ENCODE measurements around the gene COP1.

The COP1 gene

GRCh38 chr1:176195547-176195946 lies 11.5 kb downstream of the COP1 start:
- H3K27me3 ChIP-seq (ENCODE audit: control insufficient read depth, insufficient read depth, low read length): no peaks in the 10 kb centered on the region
- H3K4me1 ChIP-seq: no peaks in the 10 kb centered on the region
- H3K9me3 ChIP-seq (ENCODE audit: control insufficient read depth, low read length): no peaks in the 10 kb centered on the region
- no peak overlapping the region for H3K27ac ChIP-seq
- TF ChIP-seq CTCF (IDR thresholded peaks at IDR 0.05): no peak
- no peak overlapping the region for H3K4me2 ChIP-seq (ENCODE audit: low read length)
- H3K9ac ChIP-seq: no peak overlapping the region
- peaks cover 17% of the 10 kb centered on the region for H3K79me2 ChIP-seq
- H2AFZ ChIP-seq: no peak overlapping the region
- no peaks in the 10 kb centered on the region for H3K36me3 ChIP-seq (ENCODE audit: control insufficient read depth, insufficient read depth, low read length)
- no peak overlapping the region for H3K4me3 ChIP-seq (ENCODE audit: low read depth, low read length)

- H3K36me3 ChIP-seq (ENCODE audit: control insufficient read depth, insufficient read depth, low read length): no peaks in the 10 kb centered on the region
- no peak for TF ChIP-seq CTCF (IDR thresholded peaks at IDR 0.05)
- no peaks in the 10 kb centered on the region for H3K27me3 ChIP-seq (ENCODE audit: control insufficient read depth, insufficient read depth, low read length)
- no peak overlapping the region for H3K4me2 ChIP-seq (ENCODE audit: low read length)
- H3K27ac ChIP-seq: no peak overlapping the region
- no peak overlapping the region for H2AFZ ChIP-seq
- H3K79me2 ChIP-seq: peaks cover 16% of the 10 kb centered on the region
- H3K9ac ChIP-seq: no peak overlapping the region
- no peak overlapping the region for H3K4me3 ChIP-seq (ENCODE audit: low read depth, low read length)
- no peaks in the 10 kb centered on the region for H3K9me3 ChIP-seq (ENCODE audit: control insufficient read depth, low read length)
- H3K4me1 ChIP-seq: no peaks in the 10 kb centered on the region
Measured at GRCh38 chr1:176193663-176194062, 13.4 kb downstream of the COP1 start.

GRCh38 chr1:176193023-176193422 lies 14.1 kb downstream of the COP1 start:
- Histone ChIP-seq H3K27me3 (ENCODE audit: control insufficient read depth, insufficient read depth, low read length) (no peaks in the 10 kb centered on the region), H3K36me3 (ENCODE audit: control insufficient read depth, insufficient read depth, low read length) (no peaks in the 10 kb centered on the region), H3K4me2 (ENCODE audit: low read length) (no peak overlapping the region), H2AFZ (no peak overlapping the region), H3K4me3 (ENCODE audit: low read depth, low read length) (no peak overlapping the region), H3K4me1 (no peaks in the 10 kb centered on the region), H3K9ac (no peak overlapping the region), H3K27ac (no peak overlapping the region), H3K9me3 (ENCODE audit: control insufficient read depth, low read length) (no peaks in the 10 kb centered on the region), H3K79me2 (peaks cover 19% of the 10 kb centered on the region)
- no peak for TF ChIP-seq CTCF (IDR thresholded peaks at IDR 0.05)

DNA sequence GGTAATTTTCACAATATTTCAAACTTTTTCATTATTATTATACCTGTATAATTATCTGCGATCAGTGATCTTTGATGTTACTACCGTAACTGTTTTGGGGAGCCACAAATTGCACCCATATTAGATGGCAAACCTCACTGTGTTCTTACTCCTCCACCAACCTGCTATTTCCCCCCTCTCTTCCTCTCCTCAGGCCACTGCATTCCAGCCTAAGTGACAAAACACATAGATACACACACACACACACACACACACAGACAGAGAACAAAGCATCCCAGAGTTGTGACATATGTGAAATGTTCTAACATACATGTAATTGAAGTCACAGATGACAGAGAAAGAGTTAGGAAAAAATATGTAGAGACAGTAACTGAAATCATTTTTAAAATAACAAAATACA lies 18.5 kb downstream of the COP1 start:
- Histone ChIP-seq H3K36me3 (ENCODE audit: control insufficient read depth, insufficient read depth, low read length) (no peaks in the 10 kb centered on the region), H3K4me1 (no peaks in the 10 kb centered on the region), H3K79me2 (peaks cover 14% of the 10 kb centered on the region), H3K27ac (no peak overlapping the region), H3K4me2 (ENCODE audit: low read length) (no peak overlapping the region), H3K9ac (no peak overlapping the region), H2AFZ (no peak overlapping the region), H3K4me3 (ENCODE audit: low read depth, low read length) (no peak overlapping the region), H3K9me3 (ENCODE audit: control insufficient read depth, low read length) (no peaks in the 10 kb centered on the region), H3K27me3 (ENCODE audit: control insufficient read depth, insufficient read depth, low read length) (no peaks in the 10 kb centered on the region)
- no peak for TF ChIP-seq CTCF (IDR thresholded peaks at IDR 0.05)

GRCh38 chr1:176187001-176187400 lies 20.1 kb downstream of the COP1 start:
- TF ChIP-seq CTCF (IDR thresholded peaks at IDR 0.05): no peak
- no peak overlapping the region for H2AFZ ChIP-seq
- H3K4me2 ChIP-seq (ENCODE audit: low read length): no peak overlapping the region
- no peak overlapping the region for H3K4me3 ChIP-seq (ENCODE audit: low read depth, low read length)
- no peaks in the 10 kb centered on the region for H3K36me3 ChIP-seq (ENCODE audit: control insufficient read depth, insufficient read depth, low read length)
- H3K9me3 ChIP-seq (ENCODE audit: control insufficient read depth, low read length): no peaks in the 10 kb centered on the region
- peaks cover 13% of the 10 kb centered on the region for H3K79me2 ChIP-seq
- no peaks in the 10 kb centered on the region for H3K4me1 ChIP-seq
- H3K27ac ChIP-seq: no peak overlapping the region
- H3K9ac ChIP-seq: no peak overlapping the region
- no peaks in the 10 kb centered on the region for H3K27me3 ChIP-seq (ENCODE audit: control insufficient read depth, insufficient read depth, low read length)
